ENCODE measurements around the gene ABCG1.

ABCG1 gene

DNA sequence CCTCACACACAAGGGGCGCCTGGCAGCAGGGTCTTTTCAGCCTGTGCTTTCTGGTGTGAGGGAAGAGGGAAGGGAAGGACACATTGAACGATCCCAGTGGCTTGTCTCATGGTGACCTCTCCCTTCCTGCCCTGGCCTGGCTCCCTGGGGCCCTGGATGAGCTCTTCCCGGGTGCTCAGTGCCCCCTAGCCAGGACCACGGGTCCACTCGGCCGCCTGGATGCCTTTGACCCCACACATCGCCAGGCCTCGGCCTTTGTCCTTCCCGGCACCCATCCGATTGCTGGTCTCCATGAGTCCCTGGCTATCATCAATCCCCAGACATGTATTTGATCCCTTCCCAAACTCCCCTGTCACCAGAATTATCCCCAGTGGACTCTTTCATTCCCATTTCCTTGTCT, 102.3 kb downstream of the ABCG1 start:
- H3K4me3 ChIP-seq (ENCODE audit: low read length) = no peak overlapping the region
- H4K20me1 ChIP-seq (ENCODE audit: insufficient read depth, low read length) = no peaks in the 10 kb centered on the region
- no peak overlapping the region for H2AFZ ChIP-seq (ENCODE audit: low read length)
- no peak for TF ChIP-seq EZH2phosphoT487 (IDR thresholded peaks at IDR 0.05; ENCODE audit: low read length)
- TF ChIP-seq, protein P1, sequence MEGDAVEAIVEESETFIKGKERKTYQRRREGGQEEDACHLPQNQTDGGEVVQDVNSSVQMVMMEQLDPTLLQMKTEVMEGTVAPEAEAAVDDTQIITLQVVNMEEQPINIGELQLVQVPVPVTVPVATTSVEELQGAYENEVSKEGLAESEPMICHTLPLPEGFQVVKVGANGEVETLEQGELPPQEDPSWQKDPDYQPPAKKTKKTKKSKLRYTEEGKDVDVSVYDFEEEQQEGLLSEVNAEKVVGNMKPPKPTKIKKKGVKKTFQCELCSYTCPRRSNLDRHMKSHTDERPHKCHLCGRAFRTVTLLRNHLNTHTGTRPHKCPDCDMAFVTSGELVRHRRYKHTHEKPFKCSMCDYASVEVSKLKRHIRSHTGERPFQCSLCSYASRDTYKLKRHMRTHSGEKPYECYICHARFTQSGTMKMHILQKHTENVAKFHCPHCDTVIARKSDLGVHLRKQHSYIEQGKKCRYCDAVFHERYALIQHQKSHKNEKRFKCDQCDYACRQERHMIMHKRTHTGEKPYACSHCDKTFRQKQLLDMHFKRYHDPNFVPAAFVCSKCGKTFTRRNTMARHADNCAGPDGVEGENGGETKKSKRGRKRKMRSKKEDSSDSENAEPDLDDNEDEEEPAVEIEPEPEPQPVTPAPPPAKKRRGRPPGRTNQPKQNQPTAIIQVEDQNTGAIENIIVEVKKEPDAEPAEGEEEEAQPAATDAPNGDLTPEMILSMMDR (IDR thresholded peaks at IDR 0.05; ENCODE audit: low read length) = no peak
- no peak for TF ChIP-seq EZH2 (optimal IDR thresholded peaks at IDR 0.05; ENCODE audit: low read depth, low read length)
- no peak overlapping the region for H3K27ac ChIP-seq (ENCODE audit: low read length)
- H3K36me3 ChIP-seq (replicated peaks; ENCODE audit: insufficient read depth, low read length) = no peaks in the 10 kb centered on the region
- no peaks in the 10 kb centered on the region for H3K79me2 ChIP-seq (ENCODE audit: low read length)
- H3K27me3 ChIP-seq (replicated peaks; ENCODE audit: insufficient read depth, low read length) = peaks cover 99% of the 10 kb centered on the region
- DNase-seq = no peak
- H3K9me3 ChIP-seq (replicated peaks; ENCODE audit: insufficient read depth, low read length) = no peaks in the 10 kb centered on the region
- no peak overlapping the region for H3K9ac ChIP-seq (ENCODE audit: low read length)
- no peaks in the 10 kb centered on the region for H3K9me2 ChIP-seq (replicated peaks; ENCODE audit: insufficient read depth, low read length)
- H3F3A ChIP-seq (ENCODE audit: insufficient read depth, low read length) = no peaks in the 10 kb centered on the region
- no peaks in the 10 kb centered on the region for H3K4me1 ChIP-seq (ENCODE audit: low read length)
- H3K4me2 ChIP-seq (ENCODE audit: low read depth, low read length) = no peak overlapping the region

DNA sequence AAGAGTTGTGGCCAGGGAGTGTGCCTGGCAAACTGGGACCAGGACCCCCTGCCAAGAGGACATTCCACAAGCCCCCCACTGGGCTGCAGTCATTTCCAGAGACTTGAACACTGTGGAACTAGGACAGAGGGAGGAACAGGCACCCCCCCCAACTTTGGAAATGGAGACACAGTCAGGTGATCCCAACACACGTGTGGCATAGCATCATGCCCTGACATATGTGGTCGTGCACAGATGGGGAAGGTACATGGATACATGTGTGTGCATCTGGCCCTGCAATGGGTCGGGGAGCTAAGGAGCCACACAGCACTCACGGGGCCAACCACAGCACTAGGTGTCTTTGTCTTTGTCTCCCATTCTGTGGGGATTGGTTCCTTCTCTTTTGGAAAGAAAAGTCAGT, 102.9 kb downstream of the ABCG1 start:
- H3K4me1 ChIP-seq (ENCODE audit: low read length) = no peaks in the 10 kb centered on the region
- no peak for DNase-seq
- no peak overlapping the region for H3K4me2 ChIP-seq (ENCODE audit: low read depth, low read length)
- no peaks in the 10 kb centered on the region for H3K79me2 ChIP-seq (ENCODE audit: low read length)
- H3K9ac ChIP-seq (ENCODE audit: low read length) = no peak overlapping the region
- no peak overlapping the region for H3K27ac ChIP-seq (ENCODE audit: low read length)
- no peak overlapping the region for H3K4me3 ChIP-seq (ENCODE audit: low read length)
- no peaks in the 10 kb centered on the region for H4K20me1 ChIP-seq (ENCODE audit: insufficient read depth, low read length)
- no peaks in the 10 kb centered on the region for H3K36me3 ChIP-seq (replicated peaks; ENCODE audit: insufficient read depth, low read length)
- TF ChIP-seq, protein P1 (IDR thresholded peaks at IDR 0.05; ENCODE audit: low read length) = no peak
- no peak for TF ChIP-seq EZH2phosphoT487 (IDR thresholded peaks at IDR 0.05; ENCODE audit: low read length)
- H3K9me3 ChIP-seq (replicated peaks; ENCODE audit: insufficient read depth, low read length) = no peaks in the 10 kb centered on the region
- peaks cover 99% of the 10 kb centered on the region for H3K27me3 ChIP-seq (replicated peaks; ENCODE audit: insufficient read depth, low read length)
- no peaks in the 10 kb centered on the region for H3F3A ChIP-seq (ENCODE audit: insufficient read depth, low read length)
- no peak overlapping the region for H2AFZ ChIP-seq (ENCODE audit: low read length)
- no peaks in the 10 kb centered on the region for H3K9me2 ChIP-seq (replicated peaks; ENCODE audit: insufficient read depth, low read length)

DNA sequence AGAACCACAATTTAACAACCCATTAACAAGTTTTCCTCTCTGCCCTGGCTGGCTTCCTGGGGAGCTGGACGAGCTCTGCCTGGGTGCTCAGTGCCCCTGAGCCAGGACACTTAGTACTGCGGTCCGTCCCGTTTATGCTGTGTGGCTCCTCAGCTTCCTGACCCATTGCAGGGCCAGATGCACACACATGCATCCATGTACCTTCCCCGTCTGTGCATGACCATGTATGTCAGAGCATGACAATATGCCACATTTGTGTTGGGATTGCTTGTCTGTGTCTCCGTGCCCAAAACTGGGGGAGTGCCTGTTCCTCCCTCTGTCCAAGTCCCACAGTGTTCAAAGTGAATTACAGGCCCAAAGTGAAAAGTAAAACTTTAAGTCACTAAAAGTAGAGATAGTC, 106.0 kb downstream of the ABCG1 start:
- Histone ChIP-seq H3F3A (ENCODE audit: insufficient read depth, low read length) (no peaks in the 10 kb centered on the region), H3K4me1 (ENCODE audit: low read length) (no peaks in the 10 kb centered on the region), H3K9me3 (replicated peaks; ENCODE audit: insufficient read depth, low read length) (no peaks in the 10 kb centered on the region), H3K4me2 (ENCODE audit: low read depth, low read length) (no peak overlapping the region), H3K9ac (ENCODE audit: low read length) (no peak overlapping the region), H3K79me2 (ENCODE audit: low read length) (no peaks in the 10 kb centered on the region), H3K27ac (ENCODE audit: low read length) (no peak overlapping the region), H3K27me3 (replicated peaks; ENCODE audit: insufficient read depth, low read length) (peaks cover 100% of the 10 kb centered on the region), H3K4me3 (ENCODE audit: low read length) (no peak overlapping the region), H2AFZ (ENCODE audit: low read length) (no peak overlapping the region), H3K36me3 (replicated peaks; ENCODE audit: insufficient read depth, low read length) (no peaks in the 10 kb centered on the region), H3K9me2 (replicated peaks; ENCODE audit: insufficient read depth, low read length) (no peaks in the 10 kb centered on the region), H4K20me1 (ENCODE audit: insufficient read depth, low read length) (no peaks in the 10 kb centered on the region)
- TF ChIP-seq EZH2phosphoT487 (IDR thresholded peaks at IDR 0.05; ENCODE audit: low read length) (no peak), EZH2 (optimal IDR thresholded peaks at IDR 0.05; ENCODE audit: low read depth, low read length) (no peak)
- TF ChIP-seq, protein P1 (IDR thresholded peaks at IDR 0.05; ENCODE audit: low read length) = no peak
- DNase-seq = no peak
